HTR-8/SVneo (cell line): ENCODE measurements around the gene SRPK1.
"Not testable (repeated sequence)": the region's sequence is repeated elsewhere in the genome, so short reads cannot be mapped to it uniquely, and the experiment has no call there.

ENCODE experiments used
- DNase-seq: peaks from one replicate; pipeline ENCODE4 v3.0.0; 2011; ENCODE audit warnings: low spot score, mixed read lengths; ENCODE audit not compliant: insufficient read length
- FAIRE-seq: peaks from 2 replicates; lab custom pipeline; 2011; peaks lifted over from hg19 to GRCh38; lab: Jason Lieb, UNC

Gene SRPK1

DNA sequence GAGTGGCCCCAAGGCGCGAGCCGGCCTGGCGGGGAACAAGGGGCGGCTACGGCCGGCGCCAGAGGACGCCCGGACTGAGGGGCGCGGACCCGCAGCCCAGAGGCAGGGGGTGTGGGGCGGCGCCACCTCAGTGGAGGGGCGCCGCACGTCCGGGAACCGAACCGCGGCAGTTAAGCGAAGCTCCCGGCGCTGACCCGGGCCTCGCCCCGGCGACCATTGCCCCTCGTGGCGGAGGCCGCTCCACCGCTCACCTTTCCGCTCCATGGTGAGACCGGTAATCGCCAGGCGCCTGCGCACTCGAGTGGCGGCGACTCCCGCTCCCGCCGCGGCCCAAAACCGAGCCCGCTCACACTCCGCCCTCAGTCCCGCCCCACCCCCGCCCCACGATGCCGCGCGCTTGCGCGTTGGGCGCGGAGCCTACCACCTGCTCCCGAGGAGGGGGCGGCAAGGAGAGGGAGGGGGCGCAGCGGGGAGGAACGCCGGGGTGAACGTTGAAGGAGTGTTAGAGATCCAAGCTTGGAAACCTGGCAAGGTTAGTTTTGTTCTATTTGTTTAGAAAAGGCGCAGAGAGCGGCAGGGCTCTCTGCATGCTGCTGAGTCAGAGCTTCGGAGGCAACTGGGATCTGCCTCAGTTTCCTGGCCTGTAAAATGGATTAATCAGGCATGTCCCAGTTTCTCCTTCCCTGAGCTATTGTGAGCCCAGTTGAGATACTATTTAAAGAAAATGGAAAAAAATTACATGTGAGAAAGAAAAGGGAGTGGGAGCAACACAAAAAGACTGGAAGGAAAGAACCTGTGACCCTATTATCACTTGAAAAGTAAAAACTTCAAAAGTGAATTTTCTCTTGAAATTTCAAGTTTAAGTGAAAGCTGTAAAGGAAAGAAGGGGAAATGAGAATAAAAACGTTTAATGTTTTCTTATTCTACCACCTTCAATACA, at the start of gene SRPK1:
Gene SRPK1 (minus strand): TSS at position 306 of the 940 bp plus-strand sequence. CDS start 42 bp downstream, at position 264.
- FAIRE-seq, result peak; percentile 94
- peak; percentile 94 for DNase-seq

- DNase-seq (peak; percentile 41), FAIRE-seq (no peak)
These were observed 49.3 kb upstream of the SRPK1 start for GRCh38 chr6:35970181-35970580.

- DNase-seq, result no peak
- no peak for FAIRE-seq
These were observed 48.7 kb upstream of the SRPK1 start for GRCh38 chr6:35969646-35970045.

DNA sequence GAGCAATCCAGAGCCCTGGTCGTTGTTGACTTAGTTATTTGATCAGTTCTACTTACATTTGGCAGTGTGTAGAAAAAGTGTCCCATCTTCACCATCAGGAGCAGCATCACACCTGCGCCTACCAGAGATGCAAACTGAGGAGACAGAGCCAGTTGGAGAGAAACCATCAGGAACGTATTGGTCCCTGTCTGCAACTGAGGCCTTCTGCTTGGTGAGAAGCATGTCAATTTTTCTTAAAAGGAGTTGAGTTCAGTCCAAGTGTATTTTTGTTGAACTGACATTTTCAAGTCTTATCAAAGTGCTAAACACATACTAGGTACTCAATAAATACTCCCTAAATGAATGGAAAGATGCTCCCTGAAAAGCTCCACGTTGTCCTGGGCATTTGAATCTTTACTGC, 47.9 kb upstream of the SRPK1 start:
- FAIRE-seq (no peak), DNase-seq (no peak)

DNA sequence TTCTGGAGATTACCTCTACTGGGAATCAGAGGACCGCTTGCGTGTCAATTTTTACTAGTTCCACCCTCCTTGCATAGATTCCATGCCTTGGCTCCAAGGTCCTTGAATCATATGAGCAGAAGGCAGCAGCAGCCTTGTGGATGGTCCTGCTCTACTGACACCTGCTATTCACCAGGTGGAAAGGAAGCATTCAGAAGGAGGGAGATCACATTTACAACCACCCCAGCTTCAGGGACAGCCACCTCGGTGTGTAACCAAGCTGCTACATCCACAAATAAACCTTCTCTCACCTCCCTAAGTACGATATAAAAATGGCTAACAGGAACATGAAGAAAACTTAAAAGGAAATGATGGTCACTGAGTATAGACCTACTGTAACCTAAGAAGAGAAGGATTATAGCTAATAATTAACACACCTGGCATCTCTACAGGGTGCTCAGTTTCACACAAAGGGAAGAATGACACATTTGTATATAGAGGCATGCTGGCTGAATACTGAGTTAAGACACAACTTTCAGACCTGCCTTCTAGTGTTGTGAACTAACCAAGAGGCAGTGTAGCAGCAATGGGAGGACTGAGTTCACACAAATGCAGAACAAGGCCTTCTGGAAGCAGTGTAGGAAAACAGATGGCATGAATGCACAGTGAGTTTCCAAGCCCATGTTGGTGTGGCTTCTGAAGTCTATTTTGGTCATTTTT, 46.3 kb upstream of the SRPK1 start:
- DNase-seq (no peak), FAIRE-seq (no peak)

GRCh38 chr6:35962779-35963560, 42.1 kb upstream of the SRPK1 start:
- no peak for FAIRE-seq
- DNase-seq, result no peak

GRCh38 chr6:35960187-35960586, 39.3 kb upstream of the SRPK1 start:
- FAIRE-seq, result no peak
- DNase-seq, result no peak

DNA sequence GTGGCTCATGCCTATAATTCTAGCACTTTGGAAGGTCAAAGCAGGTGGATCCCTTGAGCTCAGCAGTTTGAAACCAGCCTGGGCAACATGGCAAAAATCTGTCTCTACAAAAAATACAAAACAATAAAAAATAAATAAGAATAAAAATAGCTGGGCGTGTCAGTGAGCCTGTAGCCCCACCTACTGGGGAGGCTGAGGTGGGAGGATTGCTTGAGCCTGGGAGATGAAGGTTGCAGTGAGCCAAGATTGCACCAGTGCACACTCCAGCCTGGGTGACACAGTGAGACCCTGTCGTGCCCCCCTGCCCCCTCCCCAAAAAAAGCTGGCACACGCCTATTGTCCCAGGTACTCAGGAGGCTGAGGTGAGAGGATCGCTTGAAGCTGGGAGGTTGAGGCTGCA, 35.1 kb upstream of the SRPK1 start:
- FAIRE-seq, result no peak
- no peak for DNase-seq

DNA sequence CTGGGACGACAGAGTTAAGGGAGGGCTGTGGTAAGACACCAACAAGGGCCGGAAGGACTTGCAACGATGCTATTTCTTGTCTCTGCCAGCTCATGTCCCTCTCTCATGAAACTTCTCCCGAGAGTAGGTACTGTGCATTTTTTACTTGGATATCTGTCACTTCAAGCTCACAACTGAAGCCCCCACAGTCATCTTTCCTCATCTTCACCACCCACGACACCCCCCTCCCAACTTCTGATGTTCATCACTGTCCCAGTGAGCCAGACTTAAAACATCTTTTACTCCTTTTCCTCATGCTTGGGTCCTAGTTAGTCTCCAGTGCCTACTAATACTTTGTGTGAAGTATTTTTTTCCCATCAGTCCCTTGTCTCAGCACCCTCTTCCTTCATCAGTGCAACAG, 34.6 kb upstream of the SRPK1 start:
- FAIRE-seq, result no peak
- DNase-seq, result no peak

GRCh38 chr6:35955071-35955470, 34.2 kb upstream of the SRPK1 start:
- no peak for DNase-seq
- no peak for FAIRE-seq

DNA sequence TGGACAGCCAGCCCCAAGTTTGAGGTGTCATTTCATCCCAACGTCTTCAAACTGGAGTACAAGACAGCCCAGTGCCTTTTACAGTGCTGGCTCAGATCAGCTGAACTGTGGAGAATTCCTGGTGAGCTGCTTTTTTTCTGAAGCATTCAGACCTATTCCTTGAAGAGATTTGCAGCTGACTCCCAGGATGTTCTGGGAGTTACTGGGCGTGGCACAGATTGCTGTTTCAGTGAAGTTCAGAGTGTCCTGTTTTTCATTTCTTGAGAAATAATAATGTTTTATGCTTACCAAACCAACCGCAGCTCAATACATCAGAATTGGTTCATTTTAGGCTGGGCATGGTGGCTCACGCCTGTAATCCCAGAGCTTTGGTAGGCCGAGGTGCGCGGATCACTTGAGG, 33.4 kb upstream of the SRPK1 start:
- FAIRE-seq, result no peak
- DNase-seq, result no peak

- FAIRE-seq (no peak), DNase-seq (no peak)
These were observed 27.8 kb upstream of the SRPK1 start for GRCh38 chr6:35948725-35949124.

GRCh38 chr6:35945650-35946025, 24.7 kb upstream of the SRPK1 start:
- no peak for FAIRE-seq
- DNase-seq, result no peak

DNA sequence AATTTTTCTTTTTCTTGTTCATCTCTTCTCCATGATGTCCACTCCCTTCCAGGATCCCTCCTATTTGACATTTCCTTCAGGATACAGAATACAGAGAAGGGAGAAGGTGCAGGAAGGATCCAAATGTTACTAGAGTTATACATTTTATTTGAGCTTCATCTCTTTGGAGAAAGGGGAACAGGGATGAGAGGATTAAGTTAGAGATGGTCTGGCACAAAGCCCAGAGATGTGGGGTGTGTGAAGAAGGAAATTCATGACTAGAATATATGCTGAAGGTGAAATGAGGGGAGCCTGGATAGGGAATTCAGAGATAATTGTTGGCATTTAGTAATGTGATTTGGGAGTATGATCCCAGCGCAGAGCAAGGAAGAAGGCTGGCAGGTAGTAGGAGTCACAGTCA, 22.5 kb upstream of the SRPK1 start:
- no peak for FAIRE-seq
- DNase-seq, result no peak

DNA sequence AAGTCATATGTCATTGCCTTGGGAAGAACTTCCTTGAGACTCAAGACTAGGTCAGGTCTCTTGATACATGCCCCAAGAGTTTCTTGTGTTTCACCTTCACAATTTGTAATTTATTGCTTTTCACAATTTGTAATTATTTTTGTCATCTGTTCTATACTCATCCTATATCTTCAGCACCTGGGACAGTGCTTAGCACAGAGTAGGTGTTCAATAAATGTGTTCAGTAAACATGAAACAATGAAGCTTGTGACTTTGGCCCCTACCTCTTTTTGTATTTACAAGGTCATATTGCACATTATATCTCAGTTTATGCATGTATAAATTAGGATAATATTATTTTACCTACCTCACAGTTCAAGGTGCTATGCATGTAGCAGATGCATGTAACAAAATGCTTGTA, 21.5 kb upstream of the SRPK1 start:
- DNase-seq (no peak), FAIRE-seq (no peak)

- not testable (repeated sequence) for FAIRE-seq, DNase-seq
These were observed 20.3 kb upstream of the SRPK1 start for GRCh38 chr6:35941170-35941569.

DNA sequence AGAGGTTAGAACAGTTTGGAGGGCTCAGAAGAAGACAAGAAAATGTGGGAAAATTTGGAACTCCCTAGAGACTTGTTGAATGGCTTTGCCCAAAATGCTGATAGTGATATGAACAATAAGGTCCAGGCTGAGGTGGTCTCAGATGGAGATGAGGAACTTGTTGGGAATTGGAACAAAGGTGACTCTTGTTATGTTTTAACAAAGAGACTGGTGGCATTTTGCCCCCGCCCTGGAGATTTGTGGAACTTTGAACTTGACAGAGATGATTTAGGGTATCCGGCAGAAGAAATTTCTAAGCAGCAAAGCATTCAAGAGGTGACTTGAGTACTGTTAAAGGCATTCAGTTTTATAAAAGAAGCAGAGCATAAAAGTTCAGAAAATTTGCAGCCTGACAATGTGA, 19.1 kb upstream of the SRPK1 start:
- DNase-seq, FAIRE-seq: not testable (repeated sequence)

- not testable (repeated sequence) for FAIRE-seq, DNase-seq
These were observed 18.4 kb upstream of the SRPK1 start for GRCh38 chr6:35939259-35939658.

- FAIRE-seq (no peak), DNase-seq (no peak)
These were observed 15.9 kb upstream of the SRPK1 start for GRCh38 chr6:35936681-35937359.

DNA sequence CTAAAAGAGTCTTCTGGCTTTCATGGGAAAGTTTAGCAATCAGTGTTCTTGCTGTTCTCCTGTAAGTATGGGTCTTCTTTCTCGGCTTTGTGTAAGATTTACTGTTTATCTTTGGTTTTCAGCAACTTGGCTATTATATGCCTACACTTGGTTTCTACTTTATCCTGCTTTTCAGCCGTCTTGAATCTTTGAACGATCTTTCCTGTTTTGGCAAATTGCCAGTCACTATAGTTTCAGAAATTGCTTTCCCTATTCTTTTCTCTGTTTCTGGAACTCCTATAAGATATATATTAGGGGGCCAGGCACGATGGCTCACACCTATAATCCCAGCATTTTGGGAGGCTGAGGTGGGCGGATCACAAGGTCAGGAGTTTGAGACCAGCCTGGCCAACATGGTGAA, 14.6 kb upstream of the SRPK1 start:
- FAIRE-seq, result no peak
- DNase-seq, result no peak
